Raji (cell line): ENCODE data around the gene C16orf90.

Source experiments
- POLR2A ChIP-seq: IDR thresholded peaks from 2 replicates; pipeline ENCODE4 v1.6.1; 2011; ENCODE audit warnings: low read depth, low read length, control low read depth; ENCODE audit not compliant: insufficient read depth

C16orf90 gene

DNA sequence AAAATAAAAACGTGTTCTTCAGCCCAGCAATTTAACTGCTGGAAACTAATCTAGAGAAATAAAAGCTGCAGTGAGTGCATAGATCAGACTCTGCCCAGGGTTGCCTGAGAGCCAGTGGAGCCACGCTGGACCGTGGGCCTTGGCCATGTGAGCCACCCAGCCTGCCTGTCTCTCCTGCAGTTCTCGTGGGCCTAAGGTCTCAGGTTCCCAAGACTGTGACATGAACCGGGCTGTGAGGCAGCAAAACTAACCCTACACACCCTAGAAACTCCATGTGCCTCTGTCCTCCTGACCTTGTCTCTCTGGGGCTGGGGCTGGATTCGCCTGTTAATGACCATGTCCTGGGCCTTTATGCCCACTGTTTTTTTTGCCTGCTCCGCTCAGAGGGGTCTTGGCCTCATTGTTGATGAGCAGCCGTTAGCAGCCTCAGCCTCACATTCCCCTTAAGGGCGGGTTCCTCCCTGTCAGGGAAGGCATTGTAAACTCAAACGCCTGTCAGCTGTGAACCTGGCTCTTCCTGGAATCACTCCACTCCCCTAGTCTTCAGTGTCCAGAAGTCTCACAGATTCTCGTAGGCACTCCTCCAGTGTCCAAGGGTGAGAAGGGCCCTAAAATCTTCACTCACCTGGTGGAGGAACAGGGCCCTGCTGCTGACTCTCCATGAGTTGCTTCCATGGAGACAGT, 16.9 kb downstream of the C16orf90 start:
- TF ChIP-seq POLR2A = no peak

DNA sequence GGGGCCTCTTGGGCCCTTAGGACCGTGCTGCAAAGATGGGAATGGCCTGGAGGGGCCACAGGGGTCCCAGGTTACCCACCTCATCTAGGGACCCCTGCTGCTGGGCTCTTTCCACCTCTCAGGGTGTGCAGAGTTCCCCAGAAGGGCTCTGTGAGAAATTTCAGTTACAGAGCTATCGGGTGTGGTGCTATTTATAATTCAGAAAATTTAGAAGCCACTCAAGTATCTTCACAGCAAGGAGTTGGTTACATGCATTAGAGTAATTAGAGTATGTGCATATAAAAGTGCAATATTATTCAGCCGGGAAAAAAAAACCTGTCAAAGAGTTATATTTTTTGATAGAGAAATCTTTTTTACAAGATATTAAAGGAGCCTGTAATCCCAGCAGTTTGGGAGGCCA, 18.9 kb downstream of the C16orf90 start:
- no peak for TF ChIP-seq POLR2A

DNA sequence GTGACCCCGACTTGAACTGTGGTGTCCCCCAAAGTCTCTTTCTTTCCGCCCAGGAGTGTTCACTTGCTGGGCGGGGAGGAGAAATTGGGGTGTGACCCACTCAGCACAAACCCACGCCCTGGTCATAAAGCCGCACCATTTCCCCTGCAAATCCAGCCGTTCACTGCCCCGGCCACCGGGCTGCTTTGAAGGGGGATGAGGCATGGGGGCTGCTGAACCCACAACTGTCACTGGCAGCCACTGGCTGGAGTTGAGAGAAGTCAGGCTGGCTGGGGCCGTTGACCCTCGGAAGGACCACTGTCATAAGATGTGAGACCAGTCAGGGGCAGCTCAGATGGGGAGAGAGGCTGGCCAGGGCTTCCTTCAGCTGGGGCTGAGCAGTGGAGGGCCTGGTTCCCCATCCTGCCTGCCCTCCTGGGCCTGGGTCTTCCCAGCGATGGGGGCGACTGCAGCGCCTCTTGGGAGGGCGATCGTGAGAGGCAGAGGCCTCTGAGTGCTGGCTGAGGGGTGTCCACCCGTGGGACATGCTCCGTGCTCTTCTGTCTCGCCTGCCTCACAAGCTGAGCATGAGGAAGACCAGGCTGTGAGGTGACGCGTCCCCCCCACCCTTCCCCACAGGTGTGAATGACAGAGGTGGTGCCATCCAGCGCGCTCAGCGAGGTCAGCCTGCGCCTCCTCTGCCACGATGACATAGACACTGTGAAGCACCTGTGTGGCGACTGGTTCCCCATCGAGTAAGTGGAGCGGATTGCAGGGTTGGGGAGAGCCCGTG, 19.5 kb downstream of the C16orf90 start:
- no peak for TF ChIP-seq POLR2A

DNA sequence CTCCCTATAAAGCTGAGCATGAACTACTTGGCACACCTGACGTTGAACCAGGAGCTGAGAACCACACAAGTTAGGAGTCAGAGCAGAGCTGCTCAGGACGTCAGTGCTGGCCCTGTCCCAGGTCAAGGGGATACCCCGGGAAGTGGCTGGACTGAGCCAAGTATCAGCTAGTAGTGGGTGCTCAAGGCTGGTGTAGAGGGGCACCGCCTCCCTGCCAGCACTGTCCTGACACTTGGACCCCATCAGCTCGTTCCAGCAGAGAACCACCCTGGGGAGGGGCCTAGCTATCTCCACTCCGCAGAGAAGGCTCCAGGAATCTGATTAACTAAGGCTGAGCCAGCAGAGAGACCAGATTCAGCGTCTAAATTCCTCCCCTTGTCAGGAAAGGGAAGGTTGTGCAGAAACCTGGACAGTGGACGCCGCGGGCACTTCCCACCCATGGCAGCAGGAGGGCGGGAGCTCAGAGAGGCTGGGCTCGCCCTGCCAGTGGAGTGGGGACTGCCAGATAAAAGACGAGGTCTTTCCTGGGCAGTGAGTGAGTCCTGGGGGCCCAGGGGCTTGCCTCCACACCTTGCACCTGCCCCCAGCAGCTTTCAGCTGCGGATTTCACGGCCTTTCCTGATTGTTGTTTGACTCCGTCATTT, 21.0 kb downstream of the C16orf90 start:
- TF ChIP-seq POLR2A = no peak

DNA sequence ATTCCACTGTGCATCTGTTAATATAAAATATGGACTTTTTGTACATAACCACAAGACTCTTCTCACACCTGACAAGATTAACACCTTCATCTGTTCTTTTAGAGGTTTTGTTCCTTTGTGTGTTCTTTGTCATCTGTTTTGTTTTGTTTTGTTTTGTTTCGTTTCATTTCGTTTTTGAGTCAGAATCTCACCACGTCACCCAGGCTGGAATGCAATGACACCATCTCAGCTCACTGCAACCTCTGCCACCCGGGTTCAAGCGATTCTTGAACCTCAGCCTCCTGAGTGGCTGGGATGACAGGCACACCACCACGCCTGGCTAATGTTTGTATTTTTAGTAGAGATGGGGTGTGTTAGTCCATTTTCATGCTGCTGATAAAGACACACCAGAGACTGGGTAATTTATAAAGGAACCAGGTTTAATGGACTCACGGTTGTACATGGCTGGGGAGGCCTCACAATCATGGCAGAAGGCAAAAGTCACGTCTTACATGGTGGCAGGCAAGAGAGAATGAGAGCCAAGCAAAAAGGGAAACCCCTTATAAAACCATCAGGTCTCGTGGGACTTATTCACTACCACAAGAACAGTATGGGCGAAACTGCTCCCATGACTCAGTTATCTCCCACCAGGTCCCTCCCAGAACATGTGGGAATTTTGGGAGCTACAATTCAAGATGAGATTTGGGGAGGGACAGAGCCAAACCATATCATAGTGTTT, 22.3 kb downstream of the C16orf90 start:
- TF ChIP-seq POLR2A = no peak

DNA sequence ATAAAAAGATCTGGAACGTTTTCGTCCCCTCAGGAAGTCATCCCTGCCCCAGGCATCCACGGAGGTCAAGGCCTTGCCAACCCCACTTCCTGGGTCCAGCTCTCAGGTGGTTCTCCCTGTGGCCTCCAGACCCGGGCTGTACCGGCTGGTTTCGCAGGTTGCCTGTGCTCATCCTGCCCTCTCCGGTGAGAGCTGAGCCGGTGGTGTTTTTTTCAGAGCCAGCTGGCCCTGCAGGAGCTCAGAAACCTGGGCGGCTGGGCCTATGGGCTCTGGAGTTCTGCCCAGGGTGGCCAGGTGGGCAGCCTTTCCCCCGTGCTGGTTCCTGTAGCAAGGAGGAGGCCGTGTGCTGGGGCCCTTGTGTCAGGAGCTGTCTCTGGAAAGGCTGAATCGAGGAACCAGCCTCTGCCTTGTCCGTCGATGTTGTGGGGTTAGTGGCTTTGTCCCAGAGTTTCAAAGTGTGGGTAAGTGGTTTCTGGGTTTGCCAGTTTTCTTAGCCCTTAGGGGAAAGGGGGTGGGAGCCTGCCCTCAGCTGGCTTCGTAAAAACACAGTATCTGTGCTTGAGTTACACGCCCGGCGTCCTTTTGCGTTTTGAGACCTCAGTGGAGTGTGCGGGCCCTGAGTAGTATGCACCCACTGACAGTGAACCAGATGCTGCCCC, 23.6 kb downstream of the C16orf90 start:
- TF ChIP-seq POLR2A = no peak

DNA sequence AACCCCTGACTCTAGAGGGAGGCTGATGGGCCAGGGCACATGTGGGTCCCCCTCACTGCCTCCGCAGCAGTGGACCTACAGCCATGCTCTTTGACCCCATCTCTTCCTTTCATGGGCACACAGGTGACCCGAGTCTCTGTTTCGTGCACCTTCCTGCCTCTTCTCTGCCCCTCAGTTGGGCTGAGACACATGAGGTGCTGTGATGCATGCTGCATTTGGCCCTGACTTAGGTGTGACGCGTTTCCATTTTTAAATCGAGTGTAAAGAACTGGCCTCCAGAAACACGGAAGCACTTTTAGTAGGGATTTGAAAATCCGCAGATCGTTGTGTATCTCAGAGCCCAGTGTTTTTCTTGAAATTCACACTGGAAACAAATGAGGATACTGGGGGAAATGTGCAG, 24.6 kb downstream of the C16orf90 start:
- TF ChIP-seq POLR2A = no peak

DNA sequence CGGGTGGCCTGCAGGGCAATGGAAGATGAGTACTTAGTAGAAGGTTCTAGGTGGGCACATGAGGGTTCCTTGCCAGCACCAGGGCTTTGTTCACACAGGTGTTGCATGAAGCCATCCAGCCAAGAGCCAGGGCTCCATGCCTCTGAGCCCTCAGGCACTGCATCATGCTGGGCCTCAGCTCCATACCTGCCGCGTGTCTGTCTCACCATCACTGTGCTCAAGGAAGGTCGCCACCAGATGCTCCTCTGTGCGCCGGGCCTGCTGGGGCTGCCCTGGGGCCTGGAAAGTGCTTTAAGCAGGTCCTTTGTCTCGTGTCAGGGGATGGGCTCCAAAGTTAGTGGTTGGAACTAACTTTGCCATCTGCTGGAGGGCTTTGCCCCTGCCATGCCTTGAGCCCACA, 25.6 kb downstream of the C16orf90 start:
- no peak for TF ChIP-seq POLR2A

DNA sequence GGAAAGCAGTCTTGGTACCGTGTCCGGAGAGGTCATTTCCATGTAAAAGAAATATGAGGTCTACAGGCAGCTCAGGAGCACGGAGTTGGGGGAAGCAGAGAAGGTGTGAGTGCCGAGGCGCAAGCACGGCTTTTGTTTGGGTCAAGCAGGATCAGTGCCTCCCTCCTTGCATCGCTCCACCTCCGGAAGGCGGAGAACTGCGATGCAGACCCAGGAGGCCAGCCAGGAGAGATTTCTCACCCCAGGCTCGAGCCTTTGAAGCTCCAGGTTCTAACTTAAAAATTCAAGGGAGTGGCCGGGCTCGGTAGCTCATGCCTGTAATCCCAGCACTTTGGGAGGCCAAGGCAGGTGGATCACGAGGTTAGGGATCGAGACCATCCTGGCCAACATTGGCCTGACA, 26.8 kb downstream of the C16orf90 start:
- no peak for TF ChIP-seq POLR2A

DNA sequence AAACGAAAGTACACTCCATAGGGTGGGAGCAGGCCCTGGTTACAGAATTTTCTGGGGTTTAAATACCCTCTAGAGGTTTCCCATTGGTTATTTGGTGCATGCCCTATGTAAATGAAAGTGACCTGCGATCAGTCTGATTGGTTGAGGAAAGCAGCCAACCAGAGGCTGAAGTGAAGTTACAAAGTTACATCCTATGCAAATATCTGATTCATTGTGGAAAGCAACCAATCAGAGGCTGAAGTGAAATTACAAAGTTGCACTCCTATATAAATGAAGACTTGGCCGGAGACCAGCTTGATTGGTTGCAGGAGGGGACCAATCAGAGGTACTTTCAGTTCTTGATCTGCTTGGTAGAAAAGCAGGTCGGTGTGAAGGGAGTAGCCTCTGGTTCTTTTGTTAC, 27.4 kb downstream of the C16orf90 start:
- no peak for TF ChIP-seq POLR2A

DNA sequence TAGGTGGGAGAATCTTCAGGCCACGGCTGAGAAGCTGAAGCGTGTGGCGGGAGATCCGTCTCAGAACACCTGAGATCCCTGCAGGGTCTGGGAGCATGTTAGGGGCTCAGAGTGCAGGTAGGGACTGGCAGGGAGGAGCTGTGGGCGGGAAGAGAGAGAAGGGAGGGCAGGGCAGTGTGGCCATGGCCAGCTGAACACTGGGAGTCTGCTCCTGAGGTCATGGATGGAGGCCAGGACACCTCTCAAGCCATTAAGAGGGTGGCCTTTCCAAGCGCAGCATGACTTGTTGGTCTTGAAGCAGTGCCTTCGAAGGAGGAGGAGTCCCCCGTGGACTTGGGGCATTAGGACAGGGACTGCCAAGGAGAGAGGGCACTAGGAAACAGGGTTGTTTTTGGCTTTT, 28.1 kb downstream of the C16orf90 start:
- TF ChIP-seq POLR2A = no peak

DNA sequence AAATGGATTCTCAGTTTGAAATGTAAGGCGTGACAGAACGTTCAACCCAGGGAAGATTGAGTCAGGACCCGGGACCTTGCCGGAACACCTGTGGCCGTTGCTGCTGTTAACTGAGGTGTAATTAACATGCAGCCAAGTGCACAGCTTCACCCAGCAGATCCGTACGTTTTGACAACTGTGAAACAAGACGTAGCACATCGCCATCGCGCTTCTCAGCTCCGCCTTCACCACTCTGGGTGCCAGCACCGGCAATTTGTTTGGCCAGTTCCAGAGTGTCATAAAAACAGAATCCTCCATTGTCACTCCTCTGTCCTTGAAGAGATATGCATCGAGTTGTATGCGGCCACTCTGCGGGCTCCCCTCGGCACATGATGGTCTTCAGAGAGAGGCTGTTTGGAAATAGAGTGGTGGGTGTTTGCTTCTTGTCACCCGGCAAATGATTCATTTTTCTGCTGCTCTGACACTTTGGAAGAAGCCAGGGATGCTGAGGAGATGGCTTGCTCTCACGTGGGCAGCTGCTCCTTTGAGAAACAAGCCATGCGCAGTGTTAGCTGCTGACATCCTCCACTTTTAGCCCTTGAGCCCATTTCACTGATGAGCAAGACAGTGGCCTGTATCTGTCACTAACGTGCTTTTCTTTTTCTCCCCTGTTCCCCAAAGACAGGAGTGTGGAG, 29.2 kb downstream of the C16orf90 start:
- no peak for TF ChIP-seq POLR2A

DNA sequence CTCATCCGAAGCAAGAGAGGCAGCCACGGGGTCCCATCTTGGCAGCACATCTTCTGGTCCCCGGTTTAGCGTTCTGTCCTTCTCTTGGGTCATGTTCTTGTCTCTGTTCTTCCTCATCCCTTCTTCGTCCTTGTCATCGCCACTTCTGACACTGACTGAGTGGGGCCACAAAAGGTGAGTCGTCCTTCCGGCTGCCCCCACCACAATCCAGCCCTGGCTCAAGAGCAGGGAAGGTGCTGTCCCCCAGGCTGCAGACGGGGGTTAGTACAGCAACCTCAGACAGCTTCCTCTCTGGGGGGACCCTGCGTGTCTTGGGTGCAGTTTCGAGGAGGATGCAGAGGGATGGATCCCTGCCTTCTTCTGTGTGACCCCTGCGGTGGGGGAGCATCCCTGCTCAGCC, 30.0 kb downstream of the C16orf90 start:
- no peak for TF ChIP-seq POLR2A

DNA sequence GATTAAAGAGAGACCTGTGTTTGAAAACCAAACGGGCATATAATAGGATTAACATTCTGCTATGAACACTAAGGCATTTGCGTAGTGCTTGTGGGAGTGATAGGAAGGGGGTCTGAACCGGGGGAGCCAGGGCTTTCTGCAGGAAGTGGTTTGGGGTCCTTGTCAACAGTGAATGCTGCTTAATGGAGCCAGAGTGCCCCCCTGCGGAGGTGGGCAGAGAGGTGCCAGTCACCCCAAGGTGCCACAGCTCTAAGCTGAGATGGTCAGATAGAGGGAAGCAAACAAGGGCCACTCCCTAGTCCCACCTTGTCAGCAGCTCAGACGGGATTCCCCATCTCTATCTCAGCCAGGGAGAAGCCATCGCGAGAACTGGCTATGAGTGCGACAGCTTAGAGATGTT, 34.1 kb downstream of the C16orf90 start:
- no peak for TF ChIP-seq POLR2A
